ENCODE measurements around the gene METAP2.
"Not testable (repeated sequence)": the region's sequence is repeated elsewhere in the genome, so short reads cannot be mapped to it uniquely, and the experiment has no call there.

Gene METAP2

DNA sequence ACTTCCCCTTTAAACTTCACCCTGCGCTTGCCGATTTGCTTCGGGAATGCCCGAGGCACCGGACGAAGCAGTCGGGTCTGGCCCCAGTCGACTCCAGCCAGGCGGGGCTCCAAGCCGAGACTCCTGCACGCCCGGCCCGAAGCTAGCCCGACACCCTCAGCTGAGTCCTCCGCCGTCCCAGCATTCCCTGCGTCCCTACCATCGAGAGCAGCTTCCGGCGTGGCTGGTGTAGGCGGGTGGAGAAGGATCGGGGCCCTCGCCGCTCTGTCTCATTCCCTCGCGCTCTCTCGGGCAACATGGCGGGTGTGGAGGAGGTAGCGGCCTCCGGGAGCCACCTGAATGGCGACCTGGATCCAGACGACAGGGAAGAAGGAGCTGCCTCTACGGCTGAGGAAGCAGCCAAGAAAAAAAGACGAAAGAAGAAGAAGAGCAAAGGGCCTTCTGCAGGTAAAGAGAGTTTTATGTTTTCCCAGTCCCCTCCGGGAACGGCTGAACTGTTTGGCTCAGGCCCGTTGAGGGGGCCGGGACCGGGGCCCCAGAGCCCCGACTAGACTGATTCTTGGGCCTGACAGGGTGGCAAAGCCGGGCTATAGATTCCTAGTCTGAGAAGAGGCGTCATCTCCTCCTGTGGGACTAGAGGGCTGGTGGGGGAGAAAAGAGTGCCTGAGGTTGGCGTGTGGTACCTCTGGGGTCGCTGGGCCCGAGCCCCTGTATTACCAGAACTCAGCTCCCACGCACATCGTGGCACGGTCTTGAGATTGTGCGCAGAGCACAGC is at the start of gene METAP2:
Gene METAP2, plus strand, starts transcription at position 269 of the 776 bp plus-strand sequence. Its CDS starts 28 bp downstream, at position 297.
- FAIRE-seq: no peak

DNA sequence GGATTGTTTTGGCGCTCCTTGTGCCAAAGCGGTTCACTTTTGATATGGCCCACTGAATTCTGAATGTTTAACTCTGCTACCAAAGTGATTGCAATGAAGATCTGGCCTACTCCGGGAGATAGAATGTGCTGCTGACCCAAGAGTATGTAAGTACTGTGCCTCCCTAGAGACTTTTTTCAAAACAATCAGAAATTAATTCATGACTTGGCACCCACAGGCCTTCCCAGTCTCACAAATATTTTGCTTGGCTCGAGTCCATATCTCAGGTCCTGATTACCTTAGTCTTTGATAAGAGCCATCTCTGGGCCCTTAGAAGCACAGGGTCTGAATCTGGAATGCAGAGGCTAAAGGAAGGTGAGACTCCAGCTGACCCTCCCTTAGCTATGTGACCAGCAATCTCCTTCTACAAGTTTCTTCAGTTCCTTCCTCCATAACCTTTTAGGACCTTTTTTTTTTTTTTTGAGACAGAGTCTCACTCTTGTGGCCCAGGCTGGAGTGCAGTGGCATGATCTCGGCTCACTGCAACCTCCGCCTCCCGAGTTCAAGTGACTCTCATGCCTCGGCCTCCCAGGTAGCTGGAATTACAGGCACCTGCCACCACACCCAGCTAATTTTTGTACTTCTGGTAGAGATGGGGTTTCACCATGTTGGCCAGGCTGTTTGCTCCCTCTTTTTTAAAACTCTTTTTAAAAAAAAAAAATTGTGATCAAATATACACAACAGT is 49.5 kb upstream of the METAP2 start:
- FAIRE-seq: no peak

DNA sequence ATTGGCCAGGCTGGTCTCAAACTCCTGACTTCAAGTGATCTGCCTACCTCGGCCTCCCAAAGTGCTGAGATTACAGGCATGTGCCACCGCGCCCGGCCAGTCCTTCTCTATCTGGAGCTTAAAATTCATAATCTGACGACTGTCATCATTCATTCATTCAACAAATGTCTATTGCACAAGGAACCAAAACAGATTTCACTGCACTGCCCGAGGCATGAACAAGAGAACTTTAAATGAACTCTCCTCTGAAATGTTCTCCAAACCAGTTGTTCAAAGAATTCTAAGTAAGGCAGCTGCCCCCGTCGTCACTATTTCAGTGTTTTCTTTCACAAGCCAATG is 44.8 kb upstream of the METAP2 start:
- FAIRE-seq: no peak

DNA sequence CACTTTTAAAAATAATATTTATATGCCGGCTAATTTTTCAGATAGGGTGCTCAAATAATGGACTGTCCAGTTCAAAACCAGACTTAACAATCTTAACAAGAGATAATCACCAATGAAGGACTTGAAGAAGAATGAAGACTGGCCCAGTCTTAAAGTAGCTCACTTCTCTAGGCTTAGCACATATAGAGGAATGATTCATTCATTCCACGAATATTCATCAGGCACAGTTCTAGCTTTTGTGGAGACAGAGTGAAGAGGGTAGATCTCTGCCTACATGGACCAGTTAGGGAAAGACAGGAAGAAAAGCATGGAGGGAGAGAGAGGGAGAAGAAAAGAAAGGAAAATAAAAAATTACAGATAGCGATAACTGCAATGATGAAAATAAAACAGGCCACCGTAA is 42.8 kb upstream of the METAP2 start:
- no peak for FAIRE-seq

DNA sequence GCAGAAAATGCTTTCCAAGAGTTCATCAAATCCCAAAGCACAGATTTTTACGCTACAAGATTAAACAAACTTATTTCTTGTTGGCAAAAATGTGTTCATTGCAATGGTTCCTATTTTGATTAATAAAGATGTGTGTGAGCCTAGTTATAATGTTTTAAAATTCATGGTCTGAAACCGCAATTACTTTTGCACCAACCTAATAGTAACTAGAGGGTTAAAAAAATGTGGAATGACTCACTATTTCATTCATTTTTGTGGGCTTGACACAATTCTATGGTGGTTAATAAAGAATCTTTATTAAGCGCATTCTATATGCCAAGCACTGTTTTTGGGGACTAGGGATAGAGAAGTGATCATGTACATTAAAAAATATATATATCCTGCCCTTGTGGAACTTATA is 38.6 kb upstream of the METAP2 start:
- FAIRE-seq: no peak

DNA sequence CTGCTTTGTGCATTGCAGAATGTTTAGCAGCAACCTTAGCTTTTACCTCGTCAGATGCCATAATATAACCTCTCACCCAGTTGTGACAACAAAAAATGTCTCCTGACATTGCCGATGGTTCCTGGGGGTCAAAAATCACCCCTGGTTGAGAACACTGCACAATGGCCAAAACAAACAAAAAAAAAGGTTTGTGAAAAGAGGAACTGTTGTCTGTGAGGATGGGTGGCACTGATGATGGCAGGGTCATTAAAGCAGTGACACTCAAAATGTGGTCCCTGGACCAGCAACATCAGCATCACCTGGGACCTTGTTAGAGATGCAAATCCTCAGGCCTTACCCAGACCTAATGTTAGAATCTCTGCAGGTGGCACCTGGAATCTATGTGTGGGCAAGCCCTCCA is 36.4 kb upstream of the METAP2 start:
- no peak for FAIRE-seq

DNA sequence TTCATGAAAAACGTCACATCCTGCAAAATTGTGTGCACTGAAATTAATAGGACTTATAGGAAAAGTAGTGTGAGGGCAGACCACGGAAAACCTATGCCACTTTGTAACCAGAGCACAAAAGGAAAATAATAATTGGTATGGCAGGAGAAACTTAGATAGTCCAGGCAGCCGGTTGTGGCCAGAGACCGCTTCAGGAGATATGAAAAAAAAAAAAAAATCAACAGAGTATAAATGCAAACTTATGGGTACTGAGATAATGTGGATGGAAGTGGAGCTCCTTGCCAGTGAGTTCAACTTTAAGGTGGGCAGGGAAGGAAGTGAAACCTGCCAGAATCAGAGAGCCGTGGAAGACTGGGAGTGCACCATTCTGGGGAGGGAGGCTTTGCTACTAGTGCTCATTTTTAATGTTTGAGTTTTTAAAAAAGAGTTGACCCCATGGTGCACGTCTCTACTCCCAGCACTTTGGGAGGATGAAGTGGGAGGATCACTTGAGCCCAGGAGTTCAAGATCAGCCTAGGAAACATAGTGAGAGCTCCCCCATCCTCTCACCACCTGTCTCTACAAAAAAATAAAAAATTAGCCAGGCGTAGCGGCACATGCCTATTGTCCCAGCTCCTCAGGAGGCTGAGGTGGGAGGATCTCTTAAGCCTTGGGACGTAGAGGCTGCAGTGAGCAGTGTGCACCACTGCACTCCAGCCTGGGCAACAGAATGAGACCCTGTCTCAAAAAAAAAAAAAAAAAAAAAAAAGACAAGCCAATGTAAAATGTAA is 34.3 kb upstream of the METAP2 start:
- FAIRE-seq: no peak

DNA sequence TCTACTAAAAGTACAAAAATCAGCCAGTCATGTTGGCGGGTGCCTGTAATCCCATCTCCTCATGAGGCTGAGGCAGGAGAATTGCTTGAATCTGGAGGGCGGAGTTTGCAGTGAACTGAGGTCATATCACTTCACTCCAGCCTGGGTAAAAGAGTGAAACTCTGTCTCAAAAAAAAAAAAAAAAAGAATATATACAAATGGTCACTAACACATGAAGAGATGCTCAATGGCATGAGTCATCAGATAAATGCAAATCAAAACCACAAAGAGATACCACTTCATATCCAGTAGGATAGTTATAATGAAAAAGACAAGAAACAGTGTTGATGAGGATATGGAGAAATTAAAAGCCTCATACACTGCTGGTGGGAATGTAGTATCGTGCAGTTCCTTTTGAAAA is 33.6 kb upstream of the METAP2 start:
- FAIRE-seq: no peak

DNA sequence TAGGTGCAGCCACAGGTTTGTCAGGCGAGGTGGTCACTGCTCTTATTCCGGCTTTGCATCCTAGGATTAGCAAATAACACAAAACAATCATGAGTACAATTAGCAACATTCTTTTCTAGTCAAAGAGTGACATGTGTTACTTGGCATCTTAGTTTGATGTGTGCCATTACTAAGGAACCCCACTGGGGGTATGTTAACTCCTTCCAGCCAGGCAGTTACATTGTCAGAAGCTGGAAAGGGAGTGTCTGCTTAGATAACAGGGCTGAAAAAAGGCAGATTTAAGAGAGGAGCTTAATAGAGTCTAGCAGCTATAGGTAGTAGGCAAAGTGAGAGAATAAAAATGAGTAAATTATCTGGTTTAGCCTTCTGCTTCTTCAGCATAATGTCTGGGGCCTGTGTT is 30.5 kb upstream of the METAP2 start:
- no peak for FAIRE-seq

DNA sequence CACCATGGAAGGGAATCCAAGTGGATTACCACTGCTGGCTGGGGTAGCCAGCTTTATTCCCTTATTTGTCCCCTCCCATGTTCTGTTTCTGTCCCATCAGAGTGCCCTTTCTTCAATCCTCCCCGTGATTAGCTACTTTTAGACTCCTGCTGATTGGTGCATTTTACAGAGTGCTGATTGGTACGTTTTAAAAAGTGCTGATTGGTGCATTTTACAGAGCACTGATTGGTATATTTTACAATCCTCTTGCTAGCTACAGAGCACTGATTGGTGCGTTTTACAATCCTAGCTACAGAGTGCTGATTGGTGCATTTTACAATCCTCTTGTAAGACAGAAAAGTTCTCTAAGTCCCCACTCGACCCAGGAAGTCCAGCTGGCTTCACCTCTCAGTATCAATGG is 28.9 kb upstream of the METAP2 start:
- not testable (repeated sequence) for FAIRE-seq

DNA sequence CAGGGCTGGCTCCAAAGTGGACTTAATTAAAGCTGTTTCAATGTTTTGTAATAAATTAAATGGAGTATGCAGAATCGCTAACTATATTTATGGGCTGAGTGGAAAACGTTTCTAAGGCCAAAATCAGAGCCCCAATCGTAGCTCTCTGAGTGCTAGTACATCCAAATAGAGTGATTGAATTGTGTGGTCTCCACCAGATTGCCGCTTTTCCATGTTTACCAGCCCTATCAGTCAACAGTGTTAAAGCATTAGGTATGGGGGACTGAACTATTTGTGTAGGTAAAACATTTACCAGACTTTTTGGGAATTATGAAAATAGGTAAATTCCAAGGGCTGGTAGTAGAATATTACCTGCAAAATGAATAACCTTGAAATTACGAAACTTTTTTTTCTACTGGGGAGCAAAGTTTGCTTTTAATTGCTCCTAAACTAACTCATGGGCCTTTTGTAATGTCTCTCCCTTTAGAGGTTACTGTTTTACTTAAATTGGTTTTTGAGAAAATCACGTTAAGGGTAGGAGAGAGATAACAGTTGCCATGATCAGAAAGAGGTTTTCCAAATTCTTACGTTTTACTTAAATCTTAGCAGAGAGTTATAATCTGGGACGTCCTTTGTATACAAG is 28.0 kb upstream of the METAP2 start:
- no peak for FAIRE-seq

DNA sequence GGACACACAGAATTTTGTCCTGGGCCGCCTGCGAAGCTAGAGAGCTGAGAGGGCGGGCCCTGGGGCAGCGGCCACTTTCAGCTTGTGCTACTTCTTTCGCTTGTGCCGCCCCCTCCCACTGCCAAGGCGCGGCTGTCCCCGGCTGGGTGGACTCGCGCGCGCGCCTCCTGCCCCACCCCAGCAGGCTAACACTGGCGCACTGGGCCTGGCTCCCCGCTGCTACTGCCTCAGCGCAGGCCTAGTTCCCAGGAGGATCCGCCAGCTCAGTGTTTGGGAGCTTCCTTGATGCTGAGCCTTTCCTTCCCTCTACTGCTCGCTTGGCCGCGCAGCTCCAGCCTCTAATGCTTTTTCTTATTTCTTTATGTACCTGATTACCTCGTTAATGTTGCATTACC is 27.4 kb upstream of the METAP2 start:
- no peak for FAIRE-seq

DNA sequence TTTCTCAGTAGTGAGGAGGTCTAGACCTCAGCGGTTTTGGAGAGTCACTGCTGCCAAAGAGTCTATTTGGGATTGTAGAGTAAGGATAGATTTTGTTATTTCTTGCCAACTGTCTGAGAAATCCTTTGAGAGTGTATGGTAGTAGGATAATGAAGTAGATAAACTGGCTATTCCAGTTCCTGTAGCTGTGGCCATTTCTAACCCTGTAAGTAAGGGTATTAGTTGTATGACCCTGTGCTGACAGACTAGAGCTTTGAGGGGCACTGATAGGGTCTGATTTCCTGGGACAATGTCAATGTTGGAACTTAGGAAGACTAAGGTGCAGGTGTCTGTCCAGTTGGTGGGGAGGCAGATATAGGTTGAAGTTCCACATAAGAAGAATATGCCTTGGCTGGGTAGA is 24.3 kb upstream of the METAP2 start:
- FAIRE-seq: not testable (repeated sequence)

DNA sequence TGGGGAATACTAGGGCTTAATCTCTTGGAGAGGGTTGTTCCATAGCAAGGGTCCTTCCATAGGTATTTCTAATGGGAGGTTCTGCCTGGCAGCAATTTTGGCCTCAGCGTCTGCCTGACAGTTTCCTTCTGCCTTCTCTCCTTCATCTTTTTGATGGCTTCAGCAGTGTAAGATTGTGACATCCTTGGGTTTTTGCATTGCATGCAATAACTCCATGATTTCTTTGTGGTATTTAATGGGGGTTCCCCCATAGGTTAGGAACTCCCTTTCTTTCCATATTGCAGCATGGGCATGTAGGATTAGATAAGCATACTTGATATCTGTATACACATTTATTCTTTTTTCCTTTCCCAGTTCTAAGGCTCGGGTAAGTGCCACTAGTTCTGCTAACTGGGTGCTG is 21.5 kb upstream of the METAP2 start:
- FAIRE-seq: not testable (repeated sequence)

DNA sequence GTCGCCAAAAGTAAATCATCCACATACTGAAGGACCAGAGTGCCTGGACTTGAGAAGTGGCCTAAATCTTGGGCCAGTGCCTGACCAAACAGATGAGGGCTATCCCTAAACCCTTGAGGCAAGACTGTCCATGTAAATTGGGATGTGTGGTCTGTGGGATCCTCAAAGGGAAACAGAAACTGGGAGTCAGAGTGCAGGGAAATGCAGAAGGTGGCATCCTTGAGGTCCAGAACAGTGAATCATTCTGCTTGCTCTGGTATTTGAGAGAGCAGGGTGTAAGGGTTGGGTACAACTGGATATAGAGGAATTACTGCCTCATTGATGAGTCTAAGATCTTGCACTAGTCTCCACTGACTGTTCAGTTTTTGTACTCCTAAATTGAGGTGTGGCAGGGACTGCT is 20.1 kb upstream of the METAP2 start:
- FAIRE-seq: not testable (repeated sequence)

DNA sequence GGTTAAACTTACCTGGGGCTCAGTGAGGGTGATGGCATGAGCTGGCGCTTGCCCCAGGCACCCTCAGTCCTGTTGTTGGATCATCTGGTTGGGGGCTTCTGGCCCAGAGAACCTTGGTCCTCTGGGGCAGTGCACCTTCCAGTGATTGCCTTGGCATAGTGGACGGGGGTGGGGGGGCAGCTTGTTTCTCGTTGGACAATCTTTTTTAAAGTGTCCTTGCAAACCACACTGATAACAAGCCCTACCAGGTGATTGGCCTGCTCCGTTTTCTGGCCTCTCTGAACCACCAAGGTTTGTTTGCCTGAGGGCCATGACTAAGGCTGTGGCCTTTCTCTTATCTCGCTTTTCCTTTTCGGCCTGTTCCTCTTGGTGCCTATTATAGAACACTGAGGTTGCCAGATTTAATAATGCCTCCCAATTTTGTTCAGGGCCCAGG is 19.2 kb upstream of the METAP2 start:
- FAIRE-seq: not testable (repeated sequence)

DNA sequence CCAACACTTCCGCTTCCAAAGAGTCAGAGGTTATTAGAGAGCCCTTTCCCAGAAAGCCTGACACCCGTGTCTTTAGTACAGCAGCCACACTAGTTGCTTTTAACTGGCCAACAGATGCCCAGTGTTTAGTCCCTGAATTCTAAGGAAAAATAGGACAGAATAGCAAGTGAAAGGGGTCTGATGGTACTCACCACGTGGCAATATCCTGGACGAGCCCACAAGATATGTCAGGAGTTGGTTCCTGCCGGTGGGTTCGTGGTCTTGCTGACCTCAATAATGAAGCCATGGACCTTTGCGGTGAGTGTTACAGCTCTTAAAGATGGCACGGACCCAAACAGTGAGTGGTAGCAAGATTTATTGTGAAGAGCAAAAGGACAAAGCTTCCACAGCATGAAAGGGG is 16.3 kb upstream of the METAP2 start:
- not testable (repeated sequence) for FAIRE-seq

DNA sequence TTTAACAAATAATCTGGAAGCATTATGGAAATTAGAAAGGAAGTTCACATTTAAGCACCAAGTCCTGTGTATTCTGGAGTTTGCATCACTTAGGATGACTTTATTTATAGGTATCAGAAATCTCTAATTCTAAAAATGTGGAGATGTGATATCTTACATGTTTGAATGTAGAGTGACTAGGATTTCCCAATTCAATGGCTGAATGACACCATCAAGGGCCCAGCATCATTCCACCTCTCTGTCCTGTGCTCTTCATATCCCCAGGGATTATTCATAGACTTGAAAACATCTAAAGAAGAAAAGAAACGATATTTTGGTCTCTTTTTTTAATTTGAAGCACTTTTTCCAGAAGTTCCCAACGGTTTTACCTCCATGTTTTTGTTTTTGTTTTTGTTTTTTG is 15.2 kb upstream of the METAP2 start:
- FAIRE-seq: no peak

DNA sequence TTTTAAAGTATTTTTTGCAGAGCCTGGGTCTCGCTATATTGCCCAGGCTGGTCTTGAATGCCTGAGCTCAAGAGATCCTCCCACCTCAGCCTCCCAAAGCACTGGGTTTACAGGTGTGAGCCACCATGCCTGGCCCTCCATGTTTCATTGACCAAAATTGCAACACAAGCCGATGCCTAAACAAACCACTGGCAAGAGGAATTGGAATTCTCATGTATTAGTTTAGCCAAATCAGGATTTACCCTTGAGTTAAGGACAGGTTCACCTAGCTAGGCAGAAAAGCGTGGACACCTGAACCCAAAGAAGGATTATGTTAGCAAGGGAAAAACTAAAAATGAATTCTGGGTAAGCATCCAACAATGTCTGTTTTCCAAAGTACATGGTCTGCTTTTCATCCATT is 14.6 kb upstream of the METAP2 start:
- no peak for FAIRE-seq

DNA sequence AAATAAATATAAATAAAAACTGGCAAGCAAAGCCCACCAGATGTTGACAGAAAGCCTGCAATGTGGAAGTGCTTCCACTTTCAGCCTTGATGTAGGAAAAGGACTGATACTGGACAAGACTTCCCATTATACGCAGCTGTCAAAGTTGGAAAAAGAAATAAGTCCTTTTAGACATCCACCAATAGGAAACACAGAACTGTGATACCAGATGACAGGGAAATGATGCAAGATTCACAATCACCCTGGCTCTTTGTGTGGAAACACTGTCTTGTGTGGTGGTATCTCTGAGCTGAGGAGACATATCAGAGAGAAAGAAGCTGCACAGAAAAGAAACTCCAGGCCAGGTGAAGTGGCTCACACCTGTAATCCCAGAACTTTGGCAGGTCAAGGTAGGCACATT is 13.8 kb upstream of the METAP2 start:
- no peak for FAIRE-seq

DNA sequence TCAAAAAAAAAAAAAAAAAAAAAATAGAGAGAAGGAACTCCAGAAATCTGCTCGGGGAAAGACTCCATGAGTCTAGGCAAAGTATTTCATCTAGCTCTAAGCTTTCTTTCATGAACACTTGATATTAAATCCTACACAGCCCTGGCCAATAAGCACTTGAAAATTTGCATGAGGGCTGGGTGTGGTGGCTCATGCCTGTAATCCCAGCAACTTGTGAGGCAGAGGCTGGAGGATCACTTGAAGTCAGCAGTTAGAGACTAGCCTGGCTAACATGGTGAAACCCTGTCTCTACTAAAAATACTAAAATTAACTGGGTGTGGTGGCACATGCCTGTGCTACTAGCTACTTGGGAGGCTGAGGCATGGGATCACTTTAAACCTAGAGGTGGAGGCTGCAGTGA is 13.1 kb upstream of the METAP2 start:
- FAIRE-seq: no peak

DNA sequence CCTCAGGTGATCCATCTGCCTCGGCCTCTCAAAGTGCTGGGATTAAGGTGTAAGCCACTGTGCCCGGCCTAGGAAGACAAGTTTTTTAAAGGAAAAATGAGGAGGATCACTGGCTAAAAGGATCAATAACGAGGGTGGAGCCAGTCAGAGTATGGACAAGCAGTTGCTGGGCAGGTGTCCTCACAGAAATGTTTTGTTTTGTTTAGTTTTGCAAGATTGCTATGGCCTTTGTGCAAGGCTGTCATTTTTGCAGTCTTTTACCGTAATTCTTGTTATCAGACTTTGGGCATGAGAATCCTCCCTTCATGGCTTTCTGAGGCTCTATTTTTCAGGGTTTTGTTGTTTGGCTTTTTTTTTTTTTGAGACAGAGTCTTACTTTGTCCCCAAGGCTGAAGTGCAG is 11.9 kb upstream of the METAP2 start:
- FAIRE-seq: no peak

DNA sequence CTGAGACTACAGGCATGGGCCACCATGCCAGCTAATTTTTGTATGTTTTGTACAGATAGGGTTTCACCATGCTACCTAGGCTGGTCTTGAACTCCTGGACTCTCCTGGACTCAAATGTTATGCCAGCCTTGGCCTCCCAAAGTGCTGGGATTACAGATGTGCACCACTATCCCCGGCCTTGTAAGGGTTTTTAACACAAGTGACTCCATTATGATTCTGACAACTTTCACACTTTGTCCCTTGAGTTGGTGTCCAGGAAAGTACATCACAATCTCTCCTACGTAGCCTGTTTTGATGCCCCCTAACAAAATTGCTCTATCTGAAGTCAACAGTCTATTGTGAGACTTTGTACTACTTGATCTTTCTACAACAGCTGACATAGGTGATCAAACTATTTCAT is 11.4 kb upstream of the METAP2 start:
- no peak for FAIRE-seq
